Cardiac septum (tissue), 1 donor: ENCODE results near the gene ST3GAL3. TPM values are rescaled to one million over a fixed set of nuclear protein-coding genes. Genes with fewer than 3 reads are reported as not detected.

ENCODE experiments used
- DNase-seq: peaks from one replicate; pipeline ENCODE4 v3.0.0-alpha.2; 2020; ENCODE audit warnings: low spot score
- intact Hi-C: fragments of 100-400 bp; cut with DNase I; formaldehyde crosslinking; loops from one replicate; pipeline ENCODE4 v1.14.0; 2022
- total RNA-seq: library from RNA; stranded (reverse); fragmentation: NEBNext Ultra II Directional; extraction: Animal tissue kit (Norgen Biotek cat#: 25700); gene quantifications from one replicate; pipeline ENCODE4 v1.2.1, GENCODE V29; 2021
- donor health status: DM: no; HTN: no; CAD: no.

Gene ST3GAL3
- total RNA-seq, 1 donor from 2014 or later: 30.1 TPM

DNA sequence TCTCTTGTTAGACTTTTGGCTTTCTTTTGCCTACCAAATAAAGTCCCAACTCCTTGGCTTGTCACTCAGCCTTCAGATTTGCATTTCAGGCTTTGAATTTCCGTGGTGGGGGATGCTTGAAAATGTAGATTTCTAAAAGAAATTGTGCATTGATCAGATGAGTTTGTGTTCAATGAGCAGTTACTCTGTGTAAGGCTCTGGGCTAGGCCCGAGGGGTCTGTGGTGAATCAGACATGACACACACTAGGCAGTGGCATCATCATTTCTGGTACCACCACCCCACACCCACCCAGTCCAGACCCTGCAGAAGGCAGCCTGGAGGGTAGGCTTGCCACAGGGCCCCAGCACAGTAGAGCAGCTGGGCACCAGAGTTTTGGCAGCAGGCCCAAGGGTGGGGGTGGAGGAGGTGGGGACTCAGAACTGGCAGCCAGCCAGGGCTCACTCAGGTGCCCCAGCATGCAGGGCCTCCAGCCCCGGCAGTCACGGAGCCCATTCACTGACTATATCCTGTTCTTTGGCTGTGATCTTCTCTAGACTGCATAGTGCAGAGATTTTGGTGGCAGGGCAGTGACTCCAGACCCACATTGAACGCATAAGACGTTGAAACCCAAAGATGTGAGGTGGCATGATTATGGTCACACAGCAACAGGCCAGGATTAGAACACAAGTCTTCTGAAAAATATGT lies 129.1 kb downstream of the ST3GAL3 start:
- intact Hi-C loops: no loop called here
- DNase-seq: peak; percentile 77

DNA sequence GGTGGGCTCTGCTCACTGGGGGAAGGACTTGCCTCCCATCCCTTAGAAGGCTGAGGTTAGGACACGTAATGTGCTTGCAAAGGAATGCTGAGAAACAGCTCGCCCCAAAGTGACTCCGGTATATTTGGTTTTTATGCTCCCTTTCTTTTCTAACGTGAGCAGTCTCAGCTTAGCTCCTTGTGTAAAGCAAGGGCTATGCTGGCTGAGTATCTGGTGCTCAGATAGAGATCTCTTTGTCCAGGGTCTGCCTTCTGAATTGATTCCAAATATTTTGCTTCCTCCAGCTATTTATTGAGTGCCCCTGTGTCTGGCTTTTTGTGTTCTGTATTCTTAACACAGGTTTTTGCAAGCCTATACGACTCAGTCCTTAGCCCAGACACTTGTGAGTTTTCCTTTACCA lies 131.7 kb downstream of the ST3GAL3 start:
- intact Hi-C loops: no loop called here
- no peak for DNase-seq

DNA sequence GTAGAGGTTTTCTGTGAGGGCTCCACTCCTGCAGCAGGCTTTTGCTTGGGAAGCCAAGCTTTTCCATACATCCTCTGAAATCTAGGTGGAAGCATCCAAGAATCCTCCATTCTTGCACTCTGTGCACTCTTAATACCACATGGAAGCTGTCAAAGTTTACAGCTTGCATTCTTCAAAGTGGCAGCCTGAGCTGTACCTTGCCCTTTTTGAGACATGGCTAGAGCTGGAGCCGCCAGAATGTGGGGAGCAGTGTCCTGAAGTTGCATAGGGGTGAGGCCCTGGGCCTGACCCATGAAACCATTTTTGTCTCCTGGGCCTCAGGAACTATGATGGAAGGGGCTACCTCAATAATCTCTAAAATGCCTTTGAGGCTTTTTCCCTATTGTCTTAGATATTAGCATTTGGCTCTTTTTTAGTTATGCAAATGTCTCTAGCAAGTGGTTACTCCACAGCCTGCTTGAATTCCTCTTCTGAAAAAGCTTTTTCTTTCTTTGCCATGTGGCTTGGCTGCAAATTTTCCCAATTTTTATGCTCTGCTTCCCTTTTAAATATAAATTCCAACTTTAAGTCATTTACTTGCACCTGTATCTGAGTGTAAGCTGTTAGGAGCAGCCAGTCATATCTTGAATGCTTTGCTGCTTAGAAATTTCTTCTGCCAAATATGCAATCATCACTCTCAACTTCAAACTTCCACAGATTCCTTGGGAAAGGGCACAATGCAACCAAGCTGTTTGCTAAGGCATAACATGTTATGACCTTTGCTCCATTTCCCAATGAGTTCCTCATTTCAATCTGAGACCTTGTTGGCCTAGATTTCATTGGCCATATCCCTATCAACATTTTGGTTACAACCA lies 134.2 kb downstream of the ST3GAL3 start:
- no peak for DNase-seq
- intact Hi-C loops: no loop called here

DNA sequence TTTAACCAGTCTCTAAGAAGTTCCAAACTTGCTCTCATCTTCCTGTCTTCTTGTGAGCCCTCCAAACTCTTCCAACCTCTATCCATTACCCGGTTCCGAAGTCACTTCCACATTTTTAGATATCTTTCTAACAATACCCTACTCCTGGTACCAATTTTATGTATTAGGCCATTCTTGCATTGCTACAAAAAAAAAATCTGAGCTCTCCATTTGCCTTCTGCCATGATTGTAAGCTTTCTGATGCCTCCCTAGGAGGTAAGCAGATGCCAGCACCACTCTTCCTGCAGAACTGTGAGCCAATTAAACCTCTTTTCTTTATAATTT lies 134.8 kb downstream of the ST3GAL3 start:
- intact Hi-C loops: no loop called here
- no peak for DNase-seq

DNA sequence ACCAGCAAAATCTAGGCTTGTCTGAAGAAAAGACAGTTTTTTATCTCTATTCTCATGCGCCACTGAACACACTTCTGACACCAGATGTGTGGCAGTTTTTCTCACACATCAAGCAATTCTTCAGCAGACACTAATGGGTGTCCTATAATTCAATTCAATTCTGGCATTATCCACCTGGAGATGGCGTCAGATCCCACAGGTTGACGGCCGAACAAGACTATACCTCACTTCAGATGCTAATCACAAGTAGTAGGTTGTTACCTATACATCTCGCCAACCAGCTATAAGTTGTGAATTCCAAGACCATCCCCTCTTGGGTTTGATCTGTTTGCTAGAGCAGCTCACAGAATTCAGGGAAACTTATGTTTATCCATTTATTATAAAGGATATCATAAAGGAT lies 136.3 kb downstream of the ST3GAL3 start:
- intact Hi-C loops: no loop called here
- no peak for DNase-seq

DNA sequence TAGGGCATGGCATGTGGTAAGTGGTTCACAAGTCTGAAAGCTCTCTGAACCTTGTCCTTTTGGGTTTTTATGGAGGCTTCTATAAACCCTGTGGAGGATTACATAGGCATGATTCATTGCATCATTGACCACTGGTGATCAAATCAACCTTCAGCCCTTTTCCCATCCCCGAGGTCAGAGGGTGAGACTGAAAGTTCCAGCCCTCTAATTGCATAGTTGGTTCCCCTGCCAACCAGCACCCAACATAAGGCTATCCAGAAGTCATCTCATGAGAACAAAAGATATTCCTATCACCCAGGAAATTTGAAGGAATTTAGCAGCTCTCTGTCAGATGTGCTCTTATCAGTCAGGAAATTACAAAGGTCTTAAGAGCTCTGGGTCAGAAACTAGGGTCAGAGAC lies 136.8 kb downstream of the ST3GAL3 start:
- DNase-seq: no peak
- intact Hi-C loops: no loop called here

DNA sequence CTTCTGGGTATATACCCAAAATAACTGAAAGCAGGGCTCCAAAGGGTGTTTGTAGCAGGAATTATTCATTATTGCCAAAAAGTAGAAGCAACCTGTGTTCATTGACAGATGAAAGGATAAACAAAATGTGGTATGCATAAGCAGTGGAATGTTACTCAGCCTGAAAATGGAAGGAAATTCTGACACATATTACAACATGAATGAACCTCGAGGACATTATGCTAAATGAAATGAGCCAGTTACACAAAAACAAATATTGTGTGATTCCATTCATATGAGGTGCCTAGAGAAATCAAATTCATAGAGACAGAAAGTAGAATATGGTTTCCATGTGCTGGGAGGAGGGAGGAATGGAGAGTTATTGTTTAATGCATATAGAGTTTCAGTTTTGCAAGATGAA lies 140.0 kb downstream of the ST3GAL3 start:
- intact Hi-C loops: no loop called here
- no peak for DNase-seq

DNA sequence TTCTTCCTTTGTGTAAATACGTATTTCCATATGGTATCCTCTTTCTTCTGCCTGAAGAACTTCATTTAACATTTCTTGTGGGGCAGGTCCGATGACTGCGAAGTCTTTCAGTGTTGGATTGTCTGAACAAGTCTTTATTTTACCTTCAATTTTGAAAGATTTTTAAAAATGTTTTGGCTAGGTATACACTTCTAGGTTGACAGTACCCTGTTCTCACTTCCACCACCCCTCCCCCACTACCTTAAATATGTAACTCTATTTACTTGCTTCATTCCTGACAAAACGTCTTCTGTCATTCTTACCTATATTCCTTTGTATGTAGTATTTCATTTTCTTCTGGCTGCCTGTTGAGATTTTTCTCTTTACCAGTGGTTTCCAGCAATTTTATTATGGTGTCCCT lies 140.5 kb downstream of the ST3GAL3 start:
- intact Hi-C loops: no loop called here
- no peak for DNase-seq

DNA sequence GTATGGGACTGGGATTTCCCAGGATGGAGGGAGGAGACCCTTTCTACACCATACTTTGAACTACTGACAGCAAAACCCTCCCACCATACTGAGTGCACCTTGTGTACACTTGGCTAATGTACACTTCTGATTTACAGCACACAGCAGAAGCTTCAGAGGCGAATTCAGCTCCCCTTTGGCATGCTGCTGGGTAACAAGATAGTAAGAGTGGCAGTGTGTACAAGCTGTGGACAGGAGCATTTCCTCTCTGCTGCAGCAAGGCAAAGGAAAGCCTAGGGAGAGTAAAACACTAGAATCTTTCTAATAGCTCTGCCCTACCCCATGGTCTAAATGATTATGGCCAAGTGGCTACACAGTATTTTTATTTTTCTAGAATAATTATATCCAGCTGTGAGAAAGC lies 142.3 kb downstream of the ST3GAL3 start:
- DNase-seq: no peak
- intact Hi-C loops: no loop called here

DNA sequence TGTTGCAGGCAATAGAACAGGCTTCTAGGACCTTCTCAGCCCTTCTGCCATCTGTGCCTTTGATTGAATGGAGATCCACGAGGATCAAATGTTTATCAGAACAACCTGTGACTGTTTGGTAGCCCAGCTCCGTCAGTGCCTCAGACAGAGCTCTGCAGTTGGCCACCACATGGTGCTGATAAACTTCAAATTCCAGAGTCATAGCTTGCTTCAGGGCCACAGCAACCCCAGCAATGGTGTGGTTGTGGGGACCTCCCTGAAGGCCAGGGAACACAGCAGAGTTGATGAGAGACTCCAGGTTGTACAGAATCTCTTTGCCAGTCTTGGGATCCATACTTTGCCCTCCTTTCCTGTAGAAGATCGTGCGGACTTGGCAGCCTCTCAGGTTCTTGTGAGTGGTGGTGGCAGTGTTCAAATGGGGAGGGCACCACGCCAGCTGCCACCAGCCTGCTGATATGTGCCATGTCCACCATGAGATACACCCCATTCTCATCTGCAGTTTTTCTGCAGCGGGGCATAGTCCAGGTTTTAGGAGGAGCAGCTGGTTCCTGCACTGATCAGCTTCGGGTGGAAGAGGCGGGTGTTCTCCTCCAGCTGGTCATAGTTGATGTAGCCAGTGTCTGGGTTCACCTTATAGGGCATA lies 143.4 kb downstream of the ST3GAL3 start:
- intact Hi-C loops: no loop called here
- DNase-seq: no peak

DNA sequence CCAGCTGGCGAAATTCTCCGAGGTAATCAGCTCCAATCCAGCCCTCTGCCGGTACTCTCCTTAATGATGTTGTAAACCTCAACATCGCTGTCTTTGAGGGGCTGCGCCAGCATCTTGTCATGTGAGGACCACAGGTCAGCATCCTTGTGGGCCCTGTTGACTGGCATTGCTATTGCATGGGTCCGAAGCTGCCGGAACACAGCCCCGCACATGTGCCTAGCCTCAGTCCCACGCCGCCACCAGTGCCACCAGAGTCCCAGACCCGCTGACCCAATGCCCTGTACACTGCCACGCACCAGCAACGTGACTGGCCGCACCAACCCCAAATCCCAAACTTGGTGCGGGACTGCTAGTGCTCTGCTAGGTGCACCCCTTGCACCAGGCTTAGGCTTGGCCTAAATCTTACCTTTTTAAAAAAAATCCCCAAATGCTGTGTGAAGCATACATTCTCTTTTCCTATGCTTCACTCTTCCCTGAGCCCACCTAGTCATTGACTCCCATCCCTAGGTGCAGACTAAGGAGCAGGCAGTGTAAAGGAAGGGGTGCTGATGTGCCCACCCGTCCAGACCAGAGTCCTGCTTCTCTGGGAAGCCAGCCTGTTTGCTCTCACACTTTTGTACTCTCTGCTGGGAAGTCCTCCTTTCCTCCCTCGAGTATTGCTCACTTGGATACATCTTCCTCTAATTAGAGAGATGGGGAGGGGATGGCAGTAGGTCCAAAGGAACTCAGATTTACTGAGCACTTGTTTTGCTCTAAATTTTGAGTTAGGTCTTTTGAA lies 144.4 kb downstream of the ST3GAL3 start:
- no peak for DNase-seq
- intact Hi-C loops: no loop called here

DNA sequence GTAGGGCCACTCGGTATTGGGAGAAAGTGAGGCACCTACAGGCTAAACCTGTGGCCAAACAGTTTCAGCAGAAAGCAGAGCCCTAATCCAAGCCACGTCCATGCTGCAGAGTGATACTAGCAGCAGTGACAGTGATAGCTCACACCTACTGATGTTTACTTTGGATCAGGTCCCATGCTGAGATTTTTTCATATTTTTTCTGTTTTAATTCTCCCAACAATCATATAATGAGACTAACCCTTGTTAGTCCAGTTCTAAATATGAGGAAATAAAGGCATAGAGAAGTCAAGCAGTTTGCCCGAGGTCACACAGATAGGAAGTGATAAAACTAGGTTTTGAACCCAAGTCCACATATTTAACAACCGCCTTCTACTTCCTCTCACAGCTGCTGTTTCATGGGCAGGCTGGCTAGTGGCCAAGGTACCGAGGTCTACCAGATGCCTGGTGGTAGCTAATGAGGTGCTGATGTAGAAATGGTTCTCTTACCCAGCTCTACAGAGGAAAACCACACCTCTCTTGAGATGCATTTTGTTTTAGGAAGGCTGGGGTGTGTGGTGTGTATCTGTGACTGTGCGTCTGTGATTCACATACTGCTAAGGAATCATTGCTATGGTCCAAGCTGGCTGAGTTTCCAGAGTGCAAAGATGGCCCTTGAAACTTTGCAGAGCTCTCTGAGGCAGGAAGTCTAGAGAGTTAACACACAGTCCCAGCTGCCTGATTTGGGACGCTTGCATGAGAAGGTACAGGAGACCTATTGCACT lies 146.0 kb downstream of the ST3GAL3 start:
- DNase-seq: no peak

DNA sequence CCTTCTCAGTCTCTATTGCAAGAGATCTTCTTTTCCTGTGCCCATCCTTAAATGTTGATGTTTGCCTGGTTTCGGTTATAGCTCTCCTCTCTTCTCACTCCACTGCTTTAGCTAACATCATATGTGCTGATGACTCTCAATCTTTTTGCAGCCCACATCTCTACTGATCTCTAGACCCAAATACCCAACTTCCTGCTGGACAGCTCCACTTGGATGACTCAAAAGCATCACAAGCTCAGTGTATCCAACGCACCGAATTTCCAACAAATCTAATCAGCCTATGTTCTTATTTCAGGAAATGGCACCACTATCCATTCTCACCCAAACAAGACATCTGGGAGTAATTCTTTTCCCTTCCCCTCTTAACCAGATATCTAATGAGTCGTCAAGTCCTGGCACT lies 147.1 kb downstream of the ST3GAL3 start:
- intact Hi-C loops: no loop called here
- no peak for DNase-seq

More for the DNA sequence above, 146.0 kb downstream of the ST3GAL3 start:
- intact Hi-C loops: no loop called here

DNA sequence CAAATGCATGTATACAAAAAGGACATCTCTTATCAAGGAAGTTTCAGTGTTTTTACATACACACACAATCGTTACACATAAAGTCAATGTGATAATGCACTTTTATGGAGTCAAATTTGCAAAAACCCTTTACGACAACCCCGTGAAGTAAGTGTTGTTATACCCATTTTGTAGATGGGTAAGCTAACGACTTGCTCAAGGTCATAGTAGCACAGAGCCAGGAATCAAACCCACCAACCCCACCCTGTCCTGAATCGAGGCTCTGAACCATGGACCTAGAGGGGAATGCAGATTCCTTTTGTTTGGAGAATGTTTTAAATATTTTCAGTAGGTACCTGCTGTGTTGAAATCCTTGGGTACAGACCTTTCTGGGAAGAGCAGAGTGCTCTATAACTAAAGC lies 148.9 kb downstream of the ST3GAL3 start:
- intact Hi-C loops: no loop called here
- DNase-seq: no peak

DNA sequence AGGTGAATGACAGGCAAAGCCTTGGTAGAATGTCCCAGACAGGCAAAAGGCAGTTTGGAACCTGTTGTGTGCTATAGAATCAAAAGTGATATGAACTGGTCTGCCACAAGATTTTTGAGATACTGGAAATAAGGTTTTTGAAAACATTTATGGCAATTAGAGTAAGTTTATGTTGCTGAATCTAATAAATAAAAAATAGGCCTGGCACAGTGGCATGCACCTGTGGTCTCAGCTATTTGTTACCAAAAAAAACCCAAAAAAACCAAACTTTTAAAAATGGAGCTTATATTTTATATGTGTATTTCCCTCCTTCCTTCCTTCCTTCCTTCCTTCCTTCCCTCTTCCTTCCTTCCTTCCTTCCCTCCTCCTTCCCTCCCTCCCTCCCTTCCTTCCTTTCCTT lies 149.8 kb downstream of the ST3GAL3 start:
- no peak for DNase-seq
- intact Hi-C loops: no loop called here

DNA sequence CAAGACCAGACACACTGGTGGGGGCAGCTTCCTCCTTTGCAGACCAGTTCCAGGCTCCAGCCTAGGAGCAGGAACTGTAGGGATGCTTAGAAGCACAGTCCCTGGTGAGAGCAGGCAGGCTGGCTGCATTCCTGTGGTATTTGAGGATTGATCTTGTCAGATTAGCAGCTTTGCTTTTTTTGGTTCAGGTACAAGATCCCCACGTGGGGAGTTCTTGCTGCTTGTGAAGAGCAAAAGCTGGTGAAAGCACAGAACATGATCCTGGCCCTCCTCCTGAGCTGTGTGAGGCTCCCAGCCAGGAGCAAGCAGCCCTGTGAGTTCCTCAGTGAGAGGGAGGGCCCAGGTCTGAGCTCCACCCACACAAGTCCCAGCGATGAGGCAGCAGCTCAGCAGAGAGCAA lies 151.0 kb downstream of the ST3GAL3 start:
- no peak for DNase-seq
- intact Hi-C loops: no loop called here

DNA sequence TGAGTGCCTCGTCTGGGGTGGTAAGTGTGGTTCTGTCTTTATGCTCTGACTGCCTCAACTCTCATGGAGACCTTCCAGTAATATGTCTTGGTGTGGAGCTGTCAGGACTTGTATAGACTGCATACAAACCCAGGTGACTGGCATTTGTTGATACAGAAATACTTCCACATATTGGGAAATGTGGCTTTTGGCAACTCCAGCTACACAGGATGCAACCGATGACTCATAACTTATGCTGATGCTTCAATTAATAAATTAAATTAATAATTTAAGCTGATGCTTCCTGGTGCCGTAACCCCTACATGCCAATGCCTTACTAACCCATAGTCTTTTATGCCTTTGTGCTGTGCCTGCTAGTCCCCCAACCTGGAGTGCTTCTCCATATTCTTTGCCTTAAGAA lies 154.0 kb downstream of the ST3GAL3 start:
- no peak for DNase-seq
- intact Hi-C loops: no loop called here

DNA sequence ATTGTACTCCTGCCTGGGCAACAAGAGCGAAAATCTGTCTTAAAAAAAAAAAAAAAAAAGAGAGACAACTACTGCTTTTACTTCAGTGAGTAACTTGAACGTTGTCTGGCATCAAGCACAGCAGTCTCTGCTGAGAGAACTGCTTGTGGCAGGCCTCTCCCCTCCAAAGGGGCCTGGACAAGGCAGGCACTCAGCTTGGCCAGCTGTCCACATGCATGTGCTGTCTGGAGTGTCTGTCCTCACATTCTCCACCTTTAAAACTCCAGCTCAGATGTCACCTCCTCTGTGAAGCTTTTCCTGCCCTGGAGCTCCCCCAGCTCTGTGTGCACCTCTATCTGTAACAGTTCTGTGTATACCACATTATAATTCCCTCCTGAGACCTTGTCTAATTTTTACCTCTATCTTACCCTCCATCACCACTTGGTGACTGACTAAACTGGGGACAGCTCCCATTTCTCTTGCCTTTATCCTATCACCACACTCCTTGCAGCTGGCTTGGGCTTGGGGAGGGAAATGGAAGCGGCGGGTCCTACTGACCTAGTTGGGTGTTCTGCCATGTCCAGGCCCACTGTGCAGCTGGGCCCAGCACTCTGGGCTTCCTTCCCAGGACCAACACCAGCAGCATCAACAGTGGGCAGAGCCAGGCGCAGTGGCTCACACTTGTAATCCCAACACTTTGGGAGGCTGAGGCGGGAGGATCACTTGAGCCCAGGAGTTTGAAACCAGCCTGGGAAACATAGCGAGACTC lies 154.8 kb downstream of the ST3GAL3 start:
- no peak for DNase-seq
- intact Hi-C loops: no loop called here
